MV-4-11 (cell line): ENCODE results near the gene ACHE.

Experiments
- DNase-seq: peaks from one replicate; lab custom pipeline; 2025; lab: John Stamatoyannopoulos, UW

Gene ACHE

DNA sequence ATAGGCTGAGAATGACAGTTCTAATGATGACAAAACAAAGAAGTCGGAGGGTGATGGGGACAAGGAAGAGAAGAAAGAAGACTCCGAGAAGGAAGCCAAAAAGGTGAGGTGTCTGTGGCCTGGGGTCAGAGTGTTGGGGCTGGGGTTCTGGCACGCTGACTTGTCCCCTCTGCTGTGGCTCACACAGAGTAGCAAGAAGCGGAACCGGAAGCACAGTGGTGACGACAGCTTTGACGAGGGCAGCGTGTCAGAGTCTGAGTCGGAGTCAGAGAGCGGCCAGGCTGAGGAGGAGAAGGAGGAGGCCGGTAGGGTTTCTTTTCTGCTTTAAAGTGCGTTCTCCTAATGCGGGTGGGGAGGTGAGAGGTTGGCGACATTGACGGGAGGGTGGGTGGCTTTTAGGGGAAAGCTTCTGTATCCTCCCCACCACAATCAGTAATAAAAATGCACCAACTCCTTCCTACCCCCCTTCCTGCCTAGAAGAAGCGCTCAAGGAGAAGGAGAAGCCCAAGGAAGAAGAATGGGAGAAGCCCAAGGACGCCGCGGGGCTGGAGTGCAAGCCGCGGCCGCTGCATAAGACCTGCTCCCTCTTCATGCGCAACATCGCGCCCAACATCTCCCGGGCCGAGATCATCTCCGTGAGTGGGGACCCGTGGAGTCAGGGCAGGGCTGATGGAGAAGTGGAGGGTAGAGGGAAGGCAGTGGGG is 10.8 kb downstream of the ACHE start:
- DNase-seq = peak; percentile 78

DNA sequence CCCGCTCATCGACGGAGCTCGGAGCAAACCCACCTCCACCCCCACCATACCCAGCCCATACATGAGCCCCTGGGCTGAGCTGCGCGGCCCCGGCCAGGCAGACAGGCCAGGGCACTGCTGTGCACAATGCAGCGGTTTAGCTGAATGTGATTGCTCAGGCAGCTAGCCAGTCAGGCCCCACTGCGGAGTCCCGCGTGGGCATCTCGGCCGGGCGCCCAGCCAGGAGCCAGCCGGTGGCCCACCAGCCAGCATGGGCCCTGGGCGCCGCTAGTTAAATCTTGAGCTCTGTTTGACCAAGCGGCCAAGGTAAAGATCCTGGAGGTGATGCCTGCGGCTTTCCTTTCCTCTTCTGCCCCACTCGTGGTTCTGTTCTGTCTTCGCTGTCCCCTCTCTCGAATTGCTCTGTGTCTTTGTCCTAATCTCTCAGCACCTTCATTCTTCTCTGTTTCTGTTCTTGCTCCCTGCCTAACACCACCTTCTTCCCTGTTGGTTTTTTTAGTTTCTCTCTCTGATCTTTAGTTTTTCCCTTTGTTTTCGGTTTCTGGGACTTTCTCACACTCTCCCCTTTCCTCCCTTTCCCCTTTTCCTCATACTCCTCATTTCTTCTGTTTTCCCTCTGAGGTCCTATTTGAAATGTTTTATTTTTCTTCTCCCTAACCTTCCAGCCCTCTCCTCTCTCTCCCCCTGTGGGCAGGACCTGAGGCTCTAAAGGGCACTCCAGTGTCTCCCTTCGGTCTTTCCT is 12.7 kb downstream of the ACHE start:
- no peak for DNase-seq

DNA sequence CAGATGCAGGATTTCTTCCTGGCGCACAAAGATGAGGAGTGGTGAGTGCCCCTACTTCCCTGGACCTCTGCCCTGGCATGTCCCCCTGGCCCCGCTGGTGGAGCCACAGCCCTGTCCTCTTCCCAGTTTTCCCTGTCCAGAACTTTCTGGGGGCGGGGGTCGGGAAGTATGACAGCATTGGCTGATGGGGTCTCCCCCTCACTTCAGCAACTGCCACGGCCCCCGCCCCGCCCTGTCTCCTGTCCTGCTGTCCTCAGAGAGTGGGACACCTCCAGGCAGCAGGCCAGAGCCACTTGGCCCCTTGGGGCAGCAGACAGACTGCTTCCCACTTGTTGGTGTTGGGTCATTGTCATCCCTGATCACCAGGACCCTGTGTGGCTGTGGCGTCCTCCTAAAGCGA is 13.5 kb downstream of the ACHE start:
- no peak for DNase-seq

DNA sequence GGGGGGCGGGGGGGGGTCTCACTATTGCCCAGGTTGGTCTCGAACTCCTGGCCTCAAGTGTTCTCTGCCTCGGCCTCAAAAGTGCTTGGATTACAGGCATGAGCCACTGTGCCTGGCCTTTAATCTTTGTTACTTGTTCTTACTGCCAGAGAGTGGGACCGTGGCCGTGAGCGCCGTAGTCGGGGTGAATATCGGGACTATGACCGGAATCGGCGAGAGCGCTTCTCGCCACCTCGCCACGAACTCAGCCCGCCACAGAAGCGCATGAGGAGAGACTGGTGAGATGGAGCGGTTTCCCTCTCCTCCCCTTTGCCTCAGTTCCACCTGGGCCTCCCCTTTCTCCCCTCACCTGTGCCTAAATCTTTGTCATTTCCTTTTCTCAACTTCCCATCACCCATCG is 14.6 kb downstream of the ACHE start:
- DNase-seq = no peak

DNA sequence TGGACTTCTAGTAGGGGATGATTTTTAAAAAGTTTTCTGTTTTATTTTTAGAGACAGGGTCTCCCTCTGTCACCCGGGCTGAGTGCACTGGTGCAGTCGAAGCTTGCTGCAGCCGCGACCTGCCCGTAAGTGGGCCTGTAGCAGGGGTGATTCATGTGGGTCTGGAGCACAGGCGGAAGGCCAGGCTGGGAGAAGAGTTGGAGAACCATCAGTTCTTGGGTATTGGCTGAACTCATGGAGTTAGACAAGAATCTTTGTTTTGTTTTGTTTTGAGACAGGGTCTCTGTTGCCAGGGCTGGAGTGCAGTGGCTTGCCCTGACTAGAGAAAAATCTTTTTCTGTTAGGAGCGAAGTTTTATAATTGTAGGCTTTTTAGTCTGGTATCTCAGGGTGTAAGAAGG is 15.0 kb downstream of the ACHE start:
- DNase-seq = no peak

DNA sequence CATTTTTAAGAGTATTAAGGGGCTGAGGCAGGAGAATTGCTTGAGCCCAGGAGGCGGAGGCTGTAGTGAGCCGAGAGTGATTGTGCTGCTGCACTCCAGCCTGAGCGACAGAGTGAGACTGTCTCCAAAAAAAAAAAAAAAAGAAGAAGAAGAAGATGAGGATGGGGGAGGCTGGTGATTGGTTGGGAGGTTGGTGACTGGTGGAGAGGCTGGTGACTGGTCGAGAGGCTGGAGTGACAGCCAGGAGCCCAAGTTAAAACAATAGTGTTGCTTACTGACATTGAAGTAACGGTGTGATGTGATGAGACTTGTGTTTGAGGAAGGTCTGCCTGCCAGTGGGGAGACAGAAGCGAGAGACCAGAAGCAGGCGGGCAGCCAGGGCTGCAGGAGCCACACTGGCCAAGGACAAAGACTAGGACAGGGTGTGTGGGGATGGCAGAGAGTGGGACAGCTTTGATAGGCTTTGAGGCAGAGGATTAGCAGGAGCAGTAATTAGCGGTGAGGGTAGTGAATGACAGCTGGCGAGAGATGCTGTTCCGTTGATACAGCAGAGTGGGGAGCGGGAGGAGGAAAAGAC is 15.9 kb downstream of the ACHE start:
- peak; percentile 26 for DNase-seq

DNA sequence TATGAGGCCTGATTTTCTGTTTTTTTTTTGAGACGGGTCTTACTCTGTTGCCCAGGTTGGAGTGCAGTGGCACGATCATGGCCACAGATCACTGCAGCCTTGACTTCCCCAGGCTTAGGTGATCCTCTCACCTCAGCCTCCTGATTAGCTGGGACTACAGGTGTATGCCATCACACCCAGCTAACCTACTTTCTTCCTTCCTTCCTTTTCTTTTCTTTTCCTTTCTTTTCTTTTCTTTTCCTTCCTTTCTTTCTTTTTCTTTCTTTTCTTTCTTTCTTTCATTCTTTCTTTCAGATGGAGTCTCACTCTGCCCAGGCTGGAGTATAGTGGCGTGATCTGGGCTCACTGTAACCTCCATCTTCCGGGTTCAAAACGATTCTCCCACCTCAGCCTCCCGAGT is 17.0 kb downstream of the ACHE start:
- no peak for DNase-seq

DNA sequence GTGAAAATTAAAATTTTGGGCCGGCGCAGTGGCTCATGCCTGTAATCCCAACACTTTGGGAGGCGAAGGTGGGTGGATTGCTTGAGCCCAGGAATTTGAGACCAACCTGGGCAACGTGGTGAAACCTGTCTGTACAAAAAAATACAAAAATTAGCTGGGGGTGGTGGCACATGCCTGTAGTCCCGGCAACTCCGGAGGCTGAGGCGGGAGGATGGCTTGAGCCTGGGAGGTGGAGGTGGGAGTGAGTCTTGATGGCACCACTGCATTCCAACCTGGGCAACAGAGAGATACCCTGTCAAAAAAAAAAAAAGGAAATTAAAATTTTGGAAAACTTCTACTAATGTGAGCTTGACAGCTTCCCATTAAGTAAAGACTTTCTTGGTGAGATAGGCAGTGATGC is 17.7 kb downstream of the ACHE start:
- no peak for DNase-seq

DNA sequence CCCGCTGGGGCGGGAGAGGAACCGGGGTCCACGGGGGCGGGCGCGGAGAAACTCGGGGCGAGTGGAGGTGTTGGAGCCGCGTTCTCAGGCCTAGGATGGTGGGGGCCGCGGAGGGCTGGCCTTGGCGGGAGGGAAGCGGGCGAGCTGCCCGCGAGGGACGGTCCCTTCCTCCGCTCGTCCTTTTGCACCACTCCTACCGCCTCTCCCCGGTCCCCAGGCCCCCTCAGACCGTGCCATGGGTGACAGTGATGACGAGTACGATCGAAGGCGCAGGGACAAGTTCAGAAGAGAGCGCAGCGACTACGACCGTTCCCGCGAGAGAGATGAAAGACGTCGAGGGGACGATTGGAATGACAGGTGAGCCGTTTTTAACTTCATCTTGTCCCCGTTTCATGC is 20.3 kb downstream of the ACHE start:
- no peak for DNase-seq

DNA sequence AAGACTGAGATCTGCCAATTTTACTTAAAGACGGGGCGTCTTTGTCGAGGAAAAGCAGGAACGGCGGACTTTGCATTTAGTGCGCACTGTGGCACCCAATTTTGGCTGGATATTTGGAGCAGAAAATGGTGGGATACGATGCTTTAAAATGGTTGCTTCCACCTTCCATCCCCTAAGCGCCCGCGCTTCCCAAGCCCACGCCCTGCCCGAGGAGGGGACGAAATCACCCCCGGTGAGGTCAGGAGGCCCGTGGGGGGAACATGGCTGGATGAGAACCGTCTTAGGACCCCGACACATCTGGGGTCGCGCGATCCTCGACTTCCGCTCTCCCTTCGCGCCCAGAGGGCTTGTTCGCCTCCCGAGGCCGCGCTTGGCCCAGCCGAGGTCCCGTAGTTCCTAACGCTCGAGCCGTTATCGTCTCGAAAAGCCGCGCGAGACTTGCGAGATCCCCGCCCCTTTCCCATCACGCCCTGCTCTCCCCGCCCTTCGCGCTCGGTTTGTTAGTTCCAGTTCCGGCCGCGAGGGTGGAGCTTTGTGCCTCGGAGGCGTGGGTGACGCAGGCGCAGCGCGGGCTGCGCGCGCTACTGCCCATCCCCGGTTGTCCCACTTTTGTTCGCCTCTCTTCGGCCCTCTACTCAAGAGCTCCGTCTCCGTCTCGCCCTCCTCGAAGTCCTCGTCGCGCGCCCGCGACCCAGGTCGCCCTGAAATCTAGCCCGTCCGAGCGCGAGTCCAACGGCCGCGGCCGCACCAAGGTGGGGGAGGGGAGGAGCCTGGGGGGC is 20.9 kb downstream of the ACHE start, which contains the start of gene SRRT:
TSS of gene SRRT (plus strand) at position 527 of the 779 bp plus-strand sequence. CDS start 488 bp downstream, outside the sequence.
- DNase-seq = peak; percentile 96

DNA sequence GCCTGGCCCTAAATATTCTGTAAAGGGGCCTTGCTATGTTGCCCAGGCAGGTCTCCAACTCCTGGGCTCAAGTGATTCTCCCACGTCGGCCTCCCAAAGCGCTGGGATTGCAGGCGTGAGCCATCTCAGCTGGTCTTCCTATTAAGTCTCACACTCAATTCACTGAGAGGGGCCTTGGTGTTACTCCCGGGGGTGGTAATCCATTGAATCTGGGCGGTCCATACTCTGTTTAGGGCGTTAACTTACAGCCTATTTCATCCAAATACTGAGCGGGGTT is 21.4 kb downstream of the ACHE start:
- no peak for DNase-seq

DNA sequence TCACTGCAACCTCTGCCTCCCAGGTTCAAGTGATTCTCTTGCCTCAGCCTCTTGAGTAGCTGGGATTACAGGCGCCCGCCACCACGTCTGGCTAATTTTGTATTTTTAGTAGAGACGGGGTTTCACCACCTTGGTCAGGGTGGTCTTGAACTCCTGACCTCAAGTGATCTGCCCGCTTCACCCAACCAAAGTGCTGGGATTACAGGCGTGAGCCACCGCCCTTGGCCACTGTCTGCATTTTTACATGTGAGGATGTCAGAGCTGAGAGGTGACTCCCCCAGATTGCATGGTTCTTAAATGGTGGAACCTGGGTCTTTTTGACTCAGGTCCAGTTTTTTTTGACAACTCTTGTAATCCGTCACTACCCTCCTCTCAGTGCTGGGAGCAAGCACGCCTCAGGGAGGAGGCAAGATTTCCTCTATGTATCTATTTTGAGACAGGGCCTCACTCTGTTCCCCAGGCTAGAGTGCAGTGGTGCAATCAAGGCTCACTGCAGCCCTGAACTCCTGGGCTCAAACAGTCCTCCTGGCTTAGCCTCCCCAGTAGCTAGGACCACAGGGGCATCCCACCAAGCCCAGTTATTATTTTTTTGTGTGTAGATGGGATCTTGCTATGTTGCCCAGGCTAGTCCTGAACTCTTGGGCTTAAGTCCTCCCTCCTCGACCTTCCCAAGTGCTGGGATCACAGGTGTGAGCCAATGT is 21.9 kb downstream of the ACHE start:
- peak; percentile 27 for DNase-seq

DNA sequence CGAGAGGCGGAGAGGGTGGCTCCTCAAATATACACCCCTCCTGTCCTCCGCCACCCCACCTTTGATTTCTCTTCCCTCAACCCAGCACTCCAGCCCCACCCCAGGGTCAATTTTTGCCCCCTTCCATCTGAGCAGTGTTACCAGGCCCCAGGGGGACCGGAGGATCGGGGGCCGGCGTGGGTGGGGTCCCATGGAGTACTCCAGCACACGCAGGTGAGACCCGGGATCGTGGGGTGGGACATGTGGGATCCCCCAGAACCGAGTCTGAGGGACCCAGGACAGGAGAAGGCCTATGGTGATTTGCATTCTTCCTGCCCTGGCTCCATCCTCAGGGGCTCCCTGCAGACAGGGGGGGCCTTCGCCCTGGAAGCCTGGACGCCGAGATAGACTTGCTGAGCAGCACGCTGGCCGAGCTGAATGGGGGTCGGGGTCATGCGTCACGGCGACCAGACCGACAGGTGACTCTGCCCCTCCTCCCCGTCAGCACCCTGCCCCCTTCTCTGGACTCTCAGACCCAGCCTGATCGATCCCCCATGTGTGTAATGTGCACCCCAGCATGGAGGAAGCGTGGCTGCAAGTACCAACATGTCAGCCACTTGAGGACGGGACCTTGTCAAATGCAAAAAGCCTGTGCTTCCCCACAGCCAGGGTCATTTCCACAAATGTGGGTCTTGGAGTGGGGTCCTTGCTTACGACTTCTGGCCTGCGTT is 27.8 kb downstream of the ACHE start:
- DNase-seq = no peak

DNA sequence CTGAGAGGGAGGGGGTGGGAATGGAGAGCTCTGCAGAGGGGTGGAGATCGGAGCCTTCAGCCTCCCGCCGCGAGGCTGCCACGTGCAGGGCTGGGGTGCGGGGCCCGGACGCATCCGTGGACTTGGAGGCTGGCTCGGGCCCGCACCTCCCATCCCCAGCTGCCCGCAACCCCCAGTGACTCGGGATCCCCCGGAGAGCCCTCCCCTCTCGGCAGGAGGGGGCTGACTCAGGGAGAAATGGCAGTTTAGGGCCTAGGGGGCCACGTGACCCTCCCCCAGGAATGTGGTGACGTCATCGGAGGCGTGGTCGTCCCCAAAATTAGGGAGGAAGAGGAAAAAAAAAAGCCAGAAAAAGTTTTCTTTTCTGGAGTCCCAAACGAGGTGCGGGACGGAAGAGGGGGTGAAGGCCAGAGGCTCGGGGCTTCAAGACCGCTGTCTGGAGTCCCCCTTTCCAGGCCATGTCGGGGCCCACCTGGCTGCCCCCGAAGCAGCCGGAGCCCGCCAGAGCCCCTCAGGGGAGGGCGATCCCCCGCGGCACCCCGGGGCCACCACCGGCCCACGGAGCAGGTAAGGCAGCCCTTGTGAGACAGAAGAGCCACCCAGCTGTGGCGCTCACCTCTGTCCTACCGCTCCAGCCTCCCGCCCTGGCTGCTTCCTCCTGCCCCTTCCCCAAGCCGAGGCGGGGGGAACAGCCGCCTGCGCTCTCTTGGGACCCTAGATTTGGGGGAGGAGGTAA is 28.5 kb downstream of the ACHE start, which contains the start of gene TRIP6:
TSS of gene TRIP6 (plus strand) at position 348 of the 736 bp plus-strand sequence. CDS start at position 459, 111 bp downstream.
- DNase-seq = peak; percentile 87

DNA sequence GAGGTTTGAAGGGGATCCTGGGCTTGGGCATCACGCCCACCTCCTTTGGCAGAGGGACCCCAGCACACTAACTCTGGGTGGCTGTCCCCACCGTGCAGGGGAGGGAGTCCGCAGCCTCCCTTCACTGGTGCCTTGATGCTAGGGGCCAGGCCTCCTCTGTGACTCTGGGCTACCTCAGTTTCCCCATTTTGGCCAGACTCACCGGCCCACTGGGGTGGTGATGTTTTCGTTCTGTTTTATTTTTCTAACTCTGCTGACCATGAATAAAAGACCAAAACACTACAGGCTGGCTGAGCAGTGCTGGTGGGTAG is 29.0 kb downstream of the ACHE start:
- DNase-seq = no peak

DNA sequence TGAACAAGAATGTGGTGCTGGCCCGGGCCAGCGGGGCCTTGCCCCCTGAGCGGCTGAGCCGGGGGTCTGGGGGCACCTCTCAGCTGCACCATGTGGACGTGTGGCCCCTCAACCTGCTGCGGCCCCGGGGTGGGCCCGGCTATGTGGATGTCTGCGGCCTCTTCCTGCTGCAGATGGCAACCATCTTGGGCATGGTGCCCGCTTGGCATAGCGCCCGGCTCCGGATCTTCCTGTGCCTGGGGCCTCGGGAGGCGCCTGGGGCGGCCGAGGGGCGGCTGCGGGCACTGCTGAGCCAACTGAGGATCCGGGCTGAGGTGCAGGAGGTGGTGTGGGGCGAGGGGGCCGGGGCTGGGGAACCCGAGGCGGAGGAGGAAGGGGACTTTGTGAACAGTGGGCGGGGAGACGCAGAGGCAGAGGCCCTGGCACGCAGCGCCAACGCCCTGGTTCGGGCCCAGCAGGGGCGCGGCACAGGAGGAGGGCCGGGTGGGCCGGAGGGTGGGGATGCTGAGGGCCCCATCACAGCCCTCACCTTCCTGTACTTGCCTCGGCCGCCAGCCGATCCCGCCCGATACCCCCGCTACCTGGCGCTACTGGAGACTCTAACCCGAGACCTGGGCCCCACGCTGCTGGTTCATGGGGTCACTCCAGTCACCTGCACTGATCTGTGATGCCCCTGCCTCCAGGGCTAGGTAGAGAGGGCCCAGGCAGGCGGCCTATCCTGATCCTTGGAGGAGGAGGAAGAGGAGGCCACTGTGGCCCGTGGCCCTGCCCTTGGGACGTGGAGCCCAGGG is 29.6 kb downstream of the ACHE start:
- no peak for DNase-seq

DNA sequence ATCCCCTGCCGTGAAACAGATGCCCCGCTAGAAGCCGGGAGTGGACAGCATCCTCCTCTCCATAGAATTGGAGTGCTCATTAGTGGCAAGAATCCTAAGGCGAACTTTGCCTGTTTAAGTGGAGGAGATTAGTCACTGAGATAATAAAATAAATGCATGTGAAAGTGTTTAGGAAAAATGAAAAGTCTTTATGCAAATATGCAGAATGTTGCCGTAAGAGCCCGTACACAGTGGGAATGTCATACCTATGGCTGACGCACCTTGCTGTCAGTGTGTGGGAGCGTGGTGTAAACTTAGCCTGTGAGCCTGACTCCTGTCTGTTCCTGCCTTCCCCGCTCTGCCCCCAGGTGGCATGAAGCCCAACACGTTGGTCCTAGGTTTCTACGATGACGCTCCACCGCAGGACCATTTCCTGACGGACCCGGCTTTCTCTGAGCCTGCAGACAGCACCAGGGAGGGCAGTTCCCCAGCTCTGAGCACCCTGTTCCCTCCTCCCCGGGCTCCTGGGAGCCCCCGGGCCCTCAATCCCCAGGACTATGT is 30.2 kb downstream of the ACHE start:
- DNase-seq = no peak

DNA sequence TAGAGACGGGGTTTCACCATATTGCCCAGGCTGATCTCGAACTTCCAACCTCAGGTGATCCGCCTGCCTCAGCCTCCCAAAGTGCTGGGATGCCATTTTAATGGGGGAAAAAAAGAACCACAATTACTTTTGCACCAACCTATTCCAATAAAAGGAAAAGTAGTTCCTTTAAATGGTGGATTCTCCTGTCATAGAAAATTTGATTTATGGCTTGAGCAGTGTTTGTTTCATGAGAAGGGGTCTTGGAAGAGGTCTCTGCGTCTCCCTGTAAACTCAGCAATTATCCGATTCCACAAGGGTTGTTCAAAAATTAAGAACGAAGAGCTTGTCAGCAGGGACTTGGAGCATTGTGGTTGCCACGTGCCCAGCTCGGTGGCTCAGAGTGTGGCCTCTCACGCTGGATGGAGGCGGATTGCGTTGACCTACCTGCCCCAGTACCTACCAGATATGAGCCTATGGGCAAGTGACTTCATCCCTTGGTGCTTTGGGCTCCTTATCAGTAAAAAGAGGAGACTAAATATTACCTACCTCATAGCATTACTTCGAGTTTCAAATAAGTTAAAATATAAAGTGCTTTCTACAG is 31.3 kb downstream of the ACHE start:
- no peak for DNase-seq

DNA sequence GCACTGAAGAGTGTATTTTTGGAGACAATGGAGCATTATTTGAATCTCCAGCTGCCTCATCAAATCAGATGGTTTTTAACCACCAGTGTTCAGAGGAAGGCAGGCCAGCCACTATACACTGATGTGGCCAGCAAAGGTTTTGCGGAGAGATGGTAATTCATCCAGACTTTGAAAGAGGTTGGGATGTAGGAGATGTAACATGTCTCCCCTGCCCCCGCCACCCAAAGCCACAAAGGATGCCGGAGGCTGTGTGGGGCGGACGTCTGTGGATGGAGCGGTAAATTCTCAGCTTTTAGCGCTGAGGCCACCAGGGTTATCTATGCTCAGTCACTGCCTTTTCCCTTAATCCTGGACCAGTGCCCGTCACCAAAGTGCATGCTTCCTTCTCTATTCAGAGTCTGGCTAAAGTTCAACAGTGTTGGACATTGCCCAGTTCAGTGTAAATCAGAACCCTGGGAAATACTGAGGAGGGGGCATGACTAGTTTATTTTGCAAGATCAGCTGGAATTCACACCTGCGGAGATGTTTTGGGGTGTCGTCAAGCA is 32.2 kb downstream of the ACHE start:
- no peak for DNase-seq
